ENCODE data around the gene LYSMD4. TPM values are rescaled to one million over a fixed set of nuclear protein-coding genes. Genes with fewer than 3 reads are reported as not detected.
"Not testable (repeated sequence)": the region's sequence is repeated elsewhere in the genome, so short reads cannot be mapped to it uniquely, and the experiment has no call there.

Gene LYSMD4
- total RNA-seq, 2 donors from 2014 or later, result 9.7 to 11.7 TPM

- Mint-ChIP-seq H3K27me3 (ENCODE audit: low read depth) (no peaks in the 10 kb centered on the region), H3K4me1 (ENCODE audit: low read depth) (no peaks in the 10 kb centered on the region), H3K36me3 (ENCODE audit: insufficient read depth in 2 of 2) (no peaks in the 10 kb centered on the region), H3K4me3 (no peak overlapping the region), H3K9me3 (no peaks in the 10 kb centered on the region), H3K27ac (no peak overlapping the region)
- ATAC-seq (replicated peaks in 1 of 2), result no peak
- no peak for DNase-seq
These were observed 8.6 kb upstream of the LYSMD4 start for GRCh38 chr15:99741835-99742234.

- Mint-ChIP-seq H3K36me3 (ENCODE audit: insufficient read depth in 2 of 2) (no peaks in the 10 kb centered on the region), H3K4me3 (no peak overlapping the region), H3K9me3 (no peaks in the 10 kb centered on the region), H3K27ac (no peak overlapping the region), H3K27me3 (ENCODE audit: low read depth) (no peaks in the 10 kb centered on the region), H3K4me1 (ENCODE audit: low read depth) (peaks cover 9% of the 10 kb centered on the region)
- DNase-seq (no peak), ATAC-seq (replicated peaks in 1 of 2) (no peak)
These were observed 5.0 kb upstream of the LYSMD4 start for GRCh38 chr15:99738021-99738847.

GRCh38 chr15:99736702-99737101 is 3.5 kb upstream of the LYSMD4 start:
- Mint-ChIP-seq H3K27ac (no peak overlapping the region), H3K27me3 (ENCODE audit: low read depth) (no peaks in the 10 kb centered on the region), H3K4me1 (ENCODE audit: low read depth) (peaks cover 17% of the 10 kb centered on the region), H3K36me3 (ENCODE audit: insufficient read depth in 2 of 2) (peaks cover 0 to 2% of the 10 kb centered on the region in 2 donors), H3K9me3 (no peaks in the 10 kb centered on the region), H3K4me3 (no peak overlapping the region)
- DNase-seq (no peak), ATAC-seq (replicated peaks in 1 of 2) (no peak)

- DNase-seq, result no peak
- ATAC-seq (replicated peaks in 1 of 2), result no peak
- peaks cover 17% of the 10 kb centered on the region for H3K4me1 Mint-ChIP-seq (ENCODE audit: low read depth)
- H3K27ac Mint-ChIP-seq, result no peak overlapping the region
- no peaks in the 10 kb centered on the region for H3K27me3 Mint-ChIP-seq (ENCODE audit: low read depth)
- no peaks in the 10 kb centered on the region for H3K9me3 Mint-ChIP-seq
- H3K36me3 Mint-ChIP-seq (ENCODE audit: insufficient read depth in 2 of 2), result peaks cover 3 to 5% of the 10 kb centered on the region in 2 donors
- H3K4me3 Mint-ChIP-seq, result no peak overlapping the region
These were observed 2.6 kb upstream of the LYSMD4 start for GRCh38 chr15:99735868-99736267.

- Mint-ChIP-seq H3K4me1 (ENCODE audit: low read depth) (peaks cover 22% of the 10 kb centered on the region), H3K27me3 (ENCODE audit: low read depth) (no peaks in the 10 kb centered on the region), H3K4me3 (peak overlapping the region; percentile 6 to 45), H3K36me3 (ENCODE audit: insufficient read depth in 2 of 2) (peaks cover 3 to 5% of the 10 kb centered on the region in 2 donors), H3K27ac (peak overlapping the region; percentile 51), H3K9me3 (no peaks in the 10 kb centered on the region)
- no peak for DNase-seq
- no peak for ATAC-seq (replicated peaks in 1 of 2)
These were observed 1.3 kb upstream of the LYSMD4 start for GRCh38 chr15:99734575-99734974.

GRCh38 chr15:99734040-99734291 is 729 bp upstream of the LYSMD4 start:
- H3K4me3 Mint-ChIP-seq, result peak overlapping the region; percentile 91 to 95
- peaks cover 22% of the 10 kb centered on the region for H3K4me1 Mint-ChIP-seq (ENCODE audit: low read depth)
- not testable (repeated sequence) for H3K27me3 Mint-ChIP-seq (ENCODE audit: low read depth); H3K9me3 Mint-ChIP-seq; DNase-seq; H3K36me3 Mint-ChIP-seq (ENCODE audit: insufficient read depth in 2 of 2); ATAC-seq (replicated peaks in 1 of 2)
- peak overlapping the region; percentile 82 for H3K27ac Mint-ChIP-seq

- no peak overlapping the region for H3K27ac Mint-ChIP-seq
- ATAC-seq (replicated peaks in 1 of 2), result peak in 1 of 2 donors; percentile 10
These were observed 428 bp downstream of the LYSMD4 start for GRCh38 chr15:99732751-99733267.

GRCh38 chr15:99732124-99732750 is 1.0 kb downstream of the LYSMD4 start:
- H3K27ac Mint-ChIP-seq, result no peak overlapping the region
- peaks cover 3 to 5% of the 10 kb centered on the region in 2 donors for H3K36me3 Mint-ChIP-seq (ENCODE audit: insufficient read depth in 2 of 2)
- peak overlapping the region; percentile 73 to 83 for H3K4me3 Mint-ChIP-seq
- ATAC-seq (replicated peaks in 1 of 2), result no peak
- no peak for DNase-seq
- H3K9me3 Mint-ChIP-seq, result no peaks in the 10 kb centered on the region
- H3K4me1 Mint-ChIP-seq (ENCODE audit: low read depth), result peaks cover 22% of the 10 kb centered on the region
- no peaks in the 10 kb centered on the region for H3K27me3 Mint-ChIP-seq (ENCODE audit: low read depth)

More at GRCh38 chr15:99732751-99733267, 428 bp downstream of the LYSMD4 start:
- Mint-ChIP-seq H3K27me3 (ENCODE audit: low read depth) (no peaks in the 10 kb centered on the region), H3K9me3 (no peaks in the 10 kb centered on the region), H3K4me3 (peak overlapping the region; percentile 73 to 83), H3K4me1 (ENCODE audit: low read depth) (peaks cover 22% of the 10 kb centered on the region), H3K36me3 (ENCODE audit: insufficient read depth in 2 of 2) (peaks cover 3 to 5% of the 10 kb centered on the region in 2 donors)
- DNase-seq, result peak in 1 of 2 donors; percentile 26

GRCh38 chr15:99731336-99732123 is 1.7 kb downstream of the LYSMD4 start:
- Mint-ChIP-seq H3K27me3 (ENCODE audit: low read depth) (no peaks in the 10 kb centered on the region), H3K36me3 (ENCODE audit: insufficient read depth in 2 of 2) (peaks cover 3 to 5% of the 10 kb centered on the region in 2 donors), H3K4me1 (ENCODE audit: low read depth) (peaks cover 22% of the 10 kb centered on the region), H3K27ac (no peak overlapping the region), H3K9me3 (no peaks in the 10 kb centered on the region), H3K4me3 (peak overlapping the region; percentile 73 to 83)
- no peak for ATAC-seq (replicated peaks in 1 of 2)
- DNase-seq, result no peak

- ATAC-seq (replicated peaks in 1 of 2) (no peak), DNase-seq (peak in 1 of 2 donors; percentile 21)
- H3K36me3 Mint-ChIP-seq (ENCODE audit: insufficient read depth in 2 of 2), result peaks cover 3 to 5% of the 10 kb centered on the region in 2 donors
- H3K27me3 Mint-ChIP-seq (ENCODE audit: low read depth), result no peaks in the 10 kb centered on the region
- H3K27ac Mint-ChIP-seq, result peak overlapping the region; percentile 17
- H3K9me3 Mint-ChIP-seq, result no peaks in the 10 kb centered on the region
- peaks cover 22% of the 10 kb centered on the region for H3K4me1 Mint-ChIP-seq (ENCODE audit: low read depth)
- no peak overlapping the region for H3K4me3 Mint-ChIP-seq
These were observed 3.3 kb downstream of the LYSMD4 start for GRCh38 chr15:99729920-99730319.

GRCh38 chr15:99729327-99729726 is 3.9 kb downstream of the LYSMD4 start:
- H3K4me1 Mint-ChIP-seq (ENCODE audit: low read depth), result peaks cover 20% of the 10 kb centered on the region
- H3K27me3 Mint-ChIP-seq (ENCODE audit: low read depth), result no peaks in the 10 kb centered on the region
- no peaks in the 10 kb centered on the region for H3K9me3 Mint-ChIP-seq
- ATAC-seq (replicated peaks in 1 of 2) (no peak), DNase-seq (no peak)
- no peak overlapping the region for H3K27ac Mint-ChIP-seq
- H3K4me3 Mint-ChIP-seq, result no peak overlapping the region
- H3K36me3 Mint-ChIP-seq (ENCODE audit: insufficient read depth in 2 of 2), result peaks cover 3 to 5% of the 10 kb centered on the region in 2 donors

GRCh38 chr15:99728916-99729315 is 4.3 kb downstream of the LYSMD4 start:
- Mint-ChIP-seq H3K27ac (no peak overlapping the region), H3K4me1 (ENCODE audit: low read depth) (peaks cover 18% of the 10 kb centered on the region), H3K9me3 (no peaks in the 10 kb centered on the region), H3K27me3 (ENCODE audit: low read depth) (no peaks in the 10 kb centered on the region), H3K4me3 (no peak overlapping the region), H3K36me3 (ENCODE audit: insufficient read depth in 2 of 2) (peaks cover 3 to 5% of the 10 kb centered on the region in 2 donors)
- ATAC-seq (replicated peaks in 1 of 2), result no peak
- DNase-seq, result no peak

- Mint-ChIP-seq H3K4me1 (ENCODE audit: low read depth) (peaks cover 13% of the 10 kb centered on the region), H3K36me3 (ENCODE audit: insufficient read depth in 2 of 2) (peaks cover 3 to 5% of the 10 kb centered on the region in 2 donors), H3K9me3 (no peaks in the 10 kb centered on the region), H3K4me3 (no peak overlapping the region), H3K27ac (no peak overlapping the region), H3K27me3 (ENCODE audit: low read depth) (no peaks in the 10 kb centered on the region)
- DNase-seq (no peak), ATAC-seq (replicated peaks in 1 of 2) (no peak)
These were observed 5.5 kb downstream of the LYSMD4 start for GRCh38 chr15:99727733-99728132.
